ENCODE data around the gene KIF22.
A peak's percentile ranks its signal among the peaks of the same experiment; 100 is the strongest.

KIF22 gene

GRCh38 chr16:29790183-29790948, at the start of gene KIF22:
TSS of gene KIF22 (plus strand) at chr16:29790751. CDS start at chr16:29790760, 9 bp downstream.
- TF ChIP-seq, protein P1, sequence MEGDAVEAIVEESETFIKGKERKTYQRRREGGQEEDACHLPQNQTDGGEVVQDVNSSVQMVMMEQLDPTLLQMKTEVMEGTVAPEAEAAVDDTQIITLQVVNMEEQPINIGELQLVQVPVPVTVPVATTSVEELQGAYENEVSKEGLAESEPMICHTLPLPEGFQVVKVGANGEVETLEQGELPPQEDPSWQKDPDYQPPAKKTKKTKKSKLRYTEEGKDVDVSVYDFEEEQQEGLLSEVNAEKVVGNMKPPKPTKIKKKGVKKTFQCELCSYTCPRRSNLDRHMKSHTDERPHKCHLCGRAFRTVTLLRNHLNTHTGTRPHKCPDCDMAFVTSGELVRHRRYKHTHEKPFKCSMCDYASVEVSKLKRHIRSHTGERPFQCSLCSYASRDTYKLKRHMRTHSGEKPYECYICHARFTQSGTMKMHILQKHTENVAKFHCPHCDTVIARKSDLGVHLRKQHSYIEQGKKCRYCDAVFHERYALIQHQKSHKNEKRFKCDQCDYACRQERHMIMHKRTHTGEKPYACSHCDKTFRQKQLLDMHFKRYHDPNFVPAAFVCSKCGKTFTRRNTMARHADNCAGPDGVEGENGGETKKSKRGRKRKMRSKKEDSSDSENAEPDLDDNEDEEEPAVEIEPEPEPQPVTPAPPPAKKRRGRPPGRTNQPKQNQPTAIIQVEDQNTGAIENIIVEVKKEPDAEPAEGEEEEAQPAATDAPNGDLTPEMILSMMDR (IDR thresholded peaks at IDR 0.05; ENCODE audit: borderline replicate concordance, insufficient read depth, low read depth, low read length), result peak; percentile 94
- H3K4me3 ChIP-seq (ENCODE audit: low read depth, low read length), result peak within 1 kb of the TSS; percentile 88

- TF ChIP-seq, protein P1 (IDR thresholded peaks at IDR 0.05; ENCODE audit: borderline replicate concordance, insufficient read depth, low read depth, low read length), result no peak
- H3K4me3 ChIP-seq (ENCODE audit: low read depth, low read length), result no peak overlapping the region
These were observed 47.8 kb upstream of the KIF22 start for GRCh38 chr16:29742683-29743275.

- TF ChIP-seq, protein P1 (IDR thresholded peaks at IDR 0.05; ENCODE audit: borderline replicate concordance, insufficient read depth, low read depth, low read length), result no peak
- H3K4me3 ChIP-seq (ENCODE audit: low read depth, low read length), result no peak overlapping the region
These were observed 47.1 kb upstream of the KIF22 start for GRCh38 chr16:29743475-29743826.

- TF ChIP-seq, protein P1 (IDR thresholded peaks at IDR 0.05; ENCODE audit: borderline replicate concordance, insufficient read depth, low read depth, low read length), result no peak
- no peak overlapping the region for H3K4me3 ChIP-seq (ENCODE audit: low read depth, low read length)
These were observed 46.6 kb upstream of the KIF22 start for GRCh38 chr16:29743827-29744531.

DNA sequence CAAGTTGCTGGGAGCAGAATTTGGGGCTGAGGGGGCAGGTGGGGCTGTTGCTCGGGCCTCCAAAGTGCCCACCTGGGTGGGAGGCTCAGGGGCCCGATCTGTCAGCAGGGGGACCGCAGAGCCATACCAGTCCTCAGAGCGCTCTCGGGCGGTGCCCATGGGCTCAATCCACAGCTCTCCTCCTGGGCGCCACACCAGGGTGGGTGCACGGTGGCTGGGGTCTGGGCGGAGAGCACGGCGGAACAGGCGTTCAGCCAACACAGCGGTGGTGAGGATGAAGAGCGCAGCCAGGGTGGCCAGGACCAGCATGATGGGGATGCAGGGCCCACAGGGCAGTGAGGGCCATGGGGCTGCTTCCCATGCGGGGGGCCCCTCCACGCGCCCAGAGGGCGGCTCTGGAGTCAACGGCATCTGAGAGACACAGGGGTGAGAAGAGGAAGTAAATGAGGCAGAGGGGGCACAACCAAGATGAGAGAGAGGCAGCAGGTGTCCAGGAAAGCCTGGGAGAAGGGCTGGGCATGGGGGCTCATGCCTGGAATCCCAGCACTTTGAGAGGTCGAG, 45.9 kb upstream of the KIF22 start:
- TF ChIP-seq, protein P1 (IDR thresholded peaks at IDR 0.05; ENCODE audit: borderline replicate concordance, insufficient read depth, low read depth, low read length), result no peak
- no peak overlapping the region for H3K4me3 ChIP-seq (ENCODE audit: low read depth, low read length)

DNA sequence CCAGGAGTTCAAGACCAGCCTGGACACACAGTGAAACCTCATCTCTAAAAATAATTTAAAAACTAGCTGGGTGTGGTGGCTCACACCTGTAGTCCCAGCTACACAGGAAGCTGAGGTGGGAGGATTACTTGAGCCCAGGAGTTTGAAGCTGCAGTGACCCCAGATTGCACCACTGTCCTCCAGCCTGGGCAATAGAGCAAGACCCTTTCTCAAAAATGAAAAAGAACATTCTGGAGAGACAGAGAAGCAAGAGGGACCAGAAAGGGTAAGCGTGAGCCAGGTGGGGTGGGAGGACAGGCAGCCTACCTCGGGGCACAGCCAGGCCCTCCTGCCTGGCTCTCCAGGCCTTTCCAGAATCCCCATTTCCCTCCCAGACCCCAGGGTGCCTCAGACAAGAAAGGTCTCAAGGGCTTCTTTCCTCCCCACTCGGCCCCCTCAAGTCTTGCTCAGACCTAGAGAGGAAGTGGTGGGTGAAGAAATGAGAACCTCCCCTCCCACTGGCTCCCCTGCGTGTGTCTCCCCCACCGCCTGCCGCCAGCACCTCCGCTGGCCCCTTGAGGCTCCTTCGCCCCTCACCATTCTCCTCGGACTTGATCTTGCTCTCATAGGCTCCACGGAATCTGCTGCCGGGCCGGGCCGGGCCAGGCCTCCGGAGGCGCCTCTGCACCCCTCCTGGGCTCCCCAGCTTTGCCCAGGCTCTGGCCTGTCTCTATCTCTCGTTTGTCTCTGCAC, 45.3 kb upstream of the KIF22 start:
- peak overlapping the region; percentile 44 for H3K4me3 ChIP-seq (ENCODE audit: low read depth, low read length)

More for the DNA sequence above, 45.3 kb upstream of the KIF22 start:
- TF ChIP-seq, protein P1 (IDR thresholded peaks at IDR 0.05; ENCODE audit: borderline replicate concordance, insufficient read depth, low read depth, low read length), result no peak
